Naive B cell (primary cell): ENCODE measurements around the gene AP5S1. TPM values are rescaled to one million over a fixed set of nuclear protein-coding genes. Genes with fewer than 3 reads are reported as not detected.

ENCODE experiments used
- ATAC-seq, 2 donors: fragments of 150-1000 bp; cut with Tn5 transposase; 2 replicates each; pipeline ENCODE4 v1.10.0; 2021; ENCODE audit warnings: low read depth in 2 of 2, mild to moderate bottlenecking in 2 of 2, moderate library complexity in 2 of 2
- DNase-seq: peaks from one replicate; pipeline ENCODE4 v3.0.0; 2022
- H3K27ac Mint-ChIP-seq, 6 donors: one replicate each; pipeline ENCODE4 v1.8.0; 2020 to 2022; ENCODE audit warnings: mild to moderate bottlenecking in 6 of 6, mixed read lengths in 6 of 6, moderate library complexity in 5 of 6, inconsistent platforms in 2 of 6
- H3K27me3 Mint-ChIP-seq, 3 donors: one replicate each; pipeline ENCODE4 v1.8.0; 2021 to 2022; ENCODE audit warnings: mixed read lengths in 3 of 3, mild to moderate bottlenecking in 1 of 3
- H3K36me3 Mint-ChIP-seq, 2 donors: one replicate each; pipeline ENCODE4 v1.8.0; 2020 to 2022; ENCODE audit warnings: mixed read lengths in 2 of 2, inconsistent platforms in 1 of 2, mild to moderate bottlenecking in 1 of 2
- H3K4me1 Mint-ChIP-seq, 3 donors: one replicate each; pipeline ENCODE4 v1.8.0; 2020 to 2022; ENCODE audit warnings: mixed read lengths in 3 of 3, inconsistent platforms in 1 of 3, mild to moderate bottlenecking in 1 of 3, moderate library complexity in 1 of 3
- H3K4me3 Mint-ChIP-seq, 8 donors: one replicate each; pipeline ENCODE4 v1.8.0; 2020 to 2022; ENCODE audit warnings: mild to moderate bottlenecking in 8 of 8, mixed read lengths in 8 of 8, moderate library complexity in 8 of 8, inconsistent platforms in 2 of 8
- H3K9me3 Mint-ChIP-seq, 7 donors: one replicate each; pipeline ENCODE4 v1.8.0; 2020 to 2022; ENCODE audit warnings: mixed read lengths in 7 of 7, mild to moderate bottlenecking in 5 of 7, inconsistent platforms in 2 of 7, moderate library complexity in 1 of 7
- polyA plus RNA-seq, 6 donors: library from polyadenylated mRNA; unstranded; fragments of 300-500 nt; fragmentation: Illumina TruSeq; gene quantifications; one replicate each; pipeline ENCODE4 v1.2.3, GENCODE V29; 2021; ENCODE audit warnings: low read depth in 6 of 6

Gene AP5S1, protein sequence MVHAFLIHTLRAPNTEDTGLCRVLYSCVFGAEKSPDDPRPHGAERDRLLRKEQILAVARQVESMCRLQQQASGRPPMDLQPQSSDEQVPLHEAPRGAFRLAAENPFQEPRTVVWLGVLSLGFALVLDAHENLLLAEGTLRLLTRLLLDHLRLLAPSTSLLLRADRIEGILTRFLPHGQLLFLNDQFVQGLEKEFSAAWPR
- polyA plus RNA-seq: 10 to 100 TPM; 11.1 to 33.6 (median 13.5) TPM

DNA sequence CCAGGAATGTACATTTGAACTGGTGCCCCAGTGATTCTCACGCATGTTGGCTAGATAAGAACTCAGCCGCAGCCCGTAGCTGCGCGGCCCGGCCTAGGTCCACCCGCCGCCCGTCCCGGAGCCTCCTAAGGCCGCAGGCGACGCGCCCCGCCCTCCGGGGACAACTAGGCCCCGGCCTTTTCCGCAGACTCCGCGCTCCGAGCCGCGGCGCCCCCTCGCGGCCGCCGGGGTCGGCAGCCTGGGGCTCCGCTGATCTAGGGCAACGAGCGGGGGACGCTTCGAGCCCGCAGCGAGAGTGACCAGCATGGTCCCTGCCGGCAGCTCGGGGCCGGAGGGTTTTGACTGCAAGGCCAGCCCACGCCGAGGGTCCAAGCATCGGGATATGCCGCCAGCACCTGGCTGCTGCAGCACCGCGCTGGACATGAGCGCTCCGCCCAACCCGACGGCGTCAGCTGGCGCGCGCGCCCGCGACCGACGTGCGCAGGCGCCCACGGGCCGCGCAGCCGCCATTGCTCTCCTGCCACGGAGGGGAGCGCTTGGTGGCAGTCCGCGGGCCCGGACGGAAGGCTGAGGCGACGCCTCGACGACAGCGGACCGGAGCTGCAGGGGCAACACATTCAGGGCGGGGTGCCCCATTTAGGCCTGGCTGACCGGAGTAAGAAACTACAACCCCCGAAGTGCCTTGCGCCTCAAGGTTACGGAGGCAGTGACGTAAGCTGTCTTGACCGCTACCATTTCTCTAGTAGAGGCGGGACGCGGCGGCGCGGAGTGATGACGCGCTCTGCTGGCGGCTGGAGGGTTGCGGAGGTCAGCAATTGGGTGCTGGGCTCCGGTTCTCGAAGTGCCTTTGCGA lies at the start of gene AP5S1:
Gene AP5S1 (plus strand): TSS at position 500 of the 853 bp plus-strand sequence. CDS start 1,571 bp downstream, outside the sequence.
- no peaks in the 10 kb centered on the region for H3K9me3 Mint-ChIP-seq
- peak within 1 kb of the TSS; percentile 86 to 96 (median 96) for H3K4me3 Mint-ChIP-seq
- H3K27ac Mint-ChIP-seq: peak within 1 kb of the TSS; percentile 96 to 99 (median 99)
- peak; percentile 82 to 84 for ATAC-seq
- peak; percentile 95 for DNase-seq
- peaks cover 8 to 30% (median 22%) of the 10 kb centered on the region in 3 donors for H3K4me1 Mint-ChIP-seq
- H3K27me3 Mint-ChIP-seq: peaks cover 0 to 7% (median 0%) of the 10 kb centered on the region in 3 donors
- no peaks in the 10 kb centered on the region for H3K36me3 Mint-ChIP-seq

DNA sequence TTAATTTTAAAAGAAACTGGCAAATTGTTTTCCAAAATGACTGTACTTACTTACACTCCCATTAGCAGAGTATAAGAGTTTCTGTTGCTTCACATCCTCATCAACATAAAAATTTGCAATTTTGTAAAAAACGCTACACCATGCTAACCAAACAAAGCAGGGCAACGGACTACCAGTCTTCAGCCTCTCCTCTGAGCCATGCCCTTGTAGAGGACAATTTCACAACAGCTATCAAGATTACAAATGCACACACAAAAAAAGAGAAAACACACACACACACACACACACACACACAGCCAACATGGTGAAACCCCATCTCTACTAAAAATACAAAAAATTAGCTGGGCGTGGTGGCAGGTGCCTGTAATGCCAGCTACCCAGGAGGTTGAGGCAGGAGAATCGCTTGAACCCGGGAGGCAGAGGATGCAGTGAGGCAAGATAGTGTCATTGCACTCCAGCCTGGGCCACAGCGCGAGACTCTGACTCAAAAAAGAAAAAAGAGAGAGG lies 48.7 kb upstream of the AP5S1 start:
- ATAC-seq: no peak
- peak overlapping the region in 2 of 8 donors; percentile 53 to 65 for H3K4me3 Mint-ChIP-seq

GRCh38 chr20:3775457-3776108 lies 44.8 kb upstream of the AP5S1 start:
- DNase-seq: no peak
- Mint-ChIP-seq H3K27ac (peak overlapping the region in 1 of 6 donors; percentile 24), H3K4me1 (peaks cover 24 to 34% (median 24%) of the 10 kb centered on the region in 3 donors), H3K36me3 (no peaks in the 10 kb centered on the region), H3K9me3 (no peaks in the 10 kb centered on the region), H3K4me3 (peak overlapping the region in 4 of 8 donors; percentile 4 to 62 (median 30)), H3K27me3 (peaks cover 0 to 8% (median 7%) of the 10 kb centered on the region in 3 donors)
- ATAC-seq: no peak

More for the DNA sequence above, 48.7 kb upstream of the AP5S1 start:
- H3K9me3 Mint-ChIP-seq: no peaks in the 10 kb centered on the region
- H3K27ac Mint-ChIP-seq: peak overlapping the region in 2 of 6 donors; percentile 60 to 81
- DNase-seq: no peak
- H3K36me3 Mint-ChIP-seq: no peaks in the 10 kb centered on the region
- no peaks in the 10 kb centered on the region for H3K27me3 Mint-ChIP-seq
- peaks cover 14 to 15% (median 15%) of the 10 kb centered on the region in 3 donors for H3K4me1 Mint-ChIP-seq

- Mint-ChIP-seq H3K36me3 (no peaks in the 10 kb centered on the region), H3K9me3 (no peaks in the 10 kb centered on the region), H3K4me3 (peak overlapping the region; percentile 83 to 94 (median 89)), H3K27me3 (peaks cover 0 to 8% (median 7%) of the 10 kb centered on the region in 3 donors), H3K4me1 (peaks cover 38 to 52% (median 39%) of the 10 kb centered on the region in 3 donors), H3K27ac (peak overlapping the region in 3 of 6 donors; percentile 29 to 56 (median 53))
- peak; percentile 71 to 75 for ATAC-seq
- DNase-seq: peak; percentile 34
Observed at GRCh38 chr20:3777381-3777715, 43.0 kb upstream of the AP5S1 start.

GRCh38 chr20:3777716-3778629 lies 42.4 kb upstream of the AP5S1 start:
- Mint-ChIP-seq H3K27me3 (peaks cover 0 to 8% (median 7%) of the 10 kb centered on the region in 3 donors), H3K4me1 (peaks cover 38 to 52% (median 43%) of the 10 kb centered on the region in 3 donors), H3K27ac (peak overlapping the region in 3 of 6 donors; percentile 38 to 56 (median 53)), H3K36me3 (no peaks in the 10 kb centered on the region), H3K9me3 (no peaks in the 10 kb centered on the region), H3K4me3 (peak overlapping the region; percentile 83 to 94 (median 89))
- DNase-seq (peak; percentile 38), ATAC-seq (peak; percentile 69 to 70)

DNA sequence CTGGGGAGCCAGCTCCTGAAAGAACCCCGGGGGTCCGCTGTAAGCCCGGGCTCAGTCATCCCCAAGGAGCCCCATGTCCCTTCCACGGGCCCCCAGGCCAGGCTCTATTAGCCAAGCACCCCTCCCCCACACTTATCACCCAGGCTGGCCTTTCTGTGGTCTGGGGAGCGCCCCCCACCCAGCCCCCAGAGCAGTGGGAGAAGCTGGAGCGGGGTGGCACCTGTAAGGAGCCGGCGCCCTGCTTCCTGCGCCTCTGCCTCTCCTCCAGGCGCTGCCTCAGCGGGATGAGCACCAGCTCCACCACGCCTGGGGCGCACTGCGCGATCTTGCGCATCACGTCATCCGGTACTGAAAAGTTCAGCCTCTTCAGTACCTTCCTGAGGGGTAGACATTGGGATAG lies 41.4 kb upstream of the AP5S1 start:
- Mint-ChIP-seq H3K27ac (peak overlapping the region in 1 of 6 donors; percentile 60), H3K4me1 (peaks cover 43 to 60% (median 50%) of the 10 kb centered on the region in 3 donors), H3K36me3 (no peaks in the 10 kb centered on the region), H3K9me3 (no peaks in the 10 kb centered on the region), H3K27me3 (peaks cover 0 to 8% (median 7%) of the 10 kb centered on the region in 3 donors), H3K4me3 (peak overlapping the region in 7 of 8 donors; percentile 36 to 93 (median 86))
- ATAC-seq (no peak), DNase-seq (no peak)

DNA sequence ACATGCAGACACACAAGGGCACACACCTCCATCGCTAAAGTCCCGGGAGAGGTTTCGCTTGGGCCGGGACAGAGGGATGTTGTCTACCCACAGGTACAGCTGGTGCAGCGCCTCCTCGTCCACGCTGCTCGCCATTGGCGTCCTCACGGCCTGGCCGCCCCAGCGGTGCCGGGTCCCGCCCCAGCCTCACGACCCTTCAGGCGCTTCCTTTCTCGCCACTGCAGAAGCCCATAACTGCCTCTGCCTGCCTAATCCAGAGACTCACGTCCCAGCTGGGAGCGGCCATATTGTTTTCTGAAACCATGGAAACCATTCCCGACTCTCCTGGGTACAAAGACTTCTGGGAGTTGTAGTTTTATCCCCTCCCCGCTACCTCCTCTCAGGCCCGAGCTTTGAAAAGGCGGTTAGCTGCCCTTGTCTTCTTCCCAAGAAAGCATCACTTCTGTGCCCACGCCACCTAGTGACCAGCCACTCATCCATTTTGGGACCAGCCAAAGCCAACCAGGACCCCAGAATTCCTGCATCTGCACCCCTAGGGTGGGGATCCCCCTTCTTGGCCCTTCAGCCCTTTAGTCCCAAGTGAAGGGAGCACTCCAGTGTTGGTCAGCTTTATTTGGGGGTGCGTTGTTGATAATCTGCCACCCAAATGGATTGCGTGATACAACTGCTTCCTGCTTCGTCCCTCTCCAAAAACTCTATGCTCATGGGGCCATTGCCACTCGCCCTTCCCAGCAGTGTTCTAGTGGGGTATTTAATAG lies 39.0 kb upstream of the AP5S1 start, which contains the start of gene SPEF1:
Gene SPEF1 (minus strand): TSS at position 296 of the 758 bp plus-strand sequence. CDS start 161 bp downstream, at position 135.
- DNase-seq (peak; percentile 47), ATAC-seq (peak; percentile 32 to 45)
- H3K9me3 Mint-ChIP-seq: no peaks in the 10 kb centered on the region
- H3K4me3 Mint-ChIP-seq: peak within 1 kb of the TSS; percentile 57 to 87 (median 72)
- H3K36me3 Mint-ChIP-seq: no peaks in the 10 kb centered on the region
- peaks cover 0 to 8% (median 7%) of the 10 kb centered on the region in 3 donors for H3K27me3 Mint-ChIP-seq
- peak within 1 kb of the TSS; percentile 21 to 74 (median 52) for H3K27ac Mint-ChIP-seq
- H3K4me1 Mint-ChIP-seq: peaks cover 51 to 70% (median 61%) of the 10 kb centered on the region in 3 donors

DNA sequence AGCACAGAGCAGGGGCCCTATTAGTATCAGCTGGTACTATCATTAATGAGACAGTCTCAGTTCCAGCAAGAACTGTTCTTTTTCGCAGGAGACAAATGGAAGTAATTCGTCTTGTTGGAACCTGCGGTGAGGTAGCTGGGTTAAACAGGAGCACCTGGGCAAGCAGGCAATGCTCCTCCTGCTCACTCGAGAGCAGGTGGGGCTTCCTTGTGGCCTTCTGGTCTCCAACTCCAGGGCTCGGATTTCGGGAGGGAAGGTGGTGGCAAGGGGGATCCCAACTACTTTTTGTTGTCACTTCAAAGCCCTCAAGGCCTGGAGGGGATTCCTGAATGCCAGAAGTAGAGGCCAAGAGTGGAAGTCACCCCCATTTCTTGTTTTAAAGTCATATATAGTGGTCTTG lies 37.8 kb upstream of the AP5S1 start:
- peak overlapping the region in 3 of 8 donors; percentile 19 to 55 (median 35) for H3K4me3 Mint-ChIP-seq
- DNase-seq: no peak

GRCh38 chr20:3783068-3783489 lies 37.3 kb upstream of the AP5S1 start:
- DNase-seq (no peak), ATAC-seq (no peak)
- H3K27ac Mint-ChIP-seq: peak overlapping the region in 1 of 6 donors; percentile 19
- peaks cover 0 to 8% (median 7%) of the 10 kb centered on the region in 3 donors for H3K27me3 Mint-ChIP-seq
- H3K36me3 Mint-ChIP-seq: no peaks in the 10 kb centered on the region
- no peaks in the 10 kb centered on the region for H3K9me3 Mint-ChIP-seq
- peaks cover 45 to 65% (median 64%) of the 10 kb centered on the region in 3 donors for H3K4me1 Mint-ChIP-seq
- H3K4me3 Mint-ChIP-seq: peak overlapping the region in 4 of 8 donors; percentile 47 to 74 (median 59)

More for the DNA sequence above, 37.8 kb upstream of the AP5S1 start:
- H3K36me3 Mint-ChIP-seq: no peaks in the 10 kb centered on the region
- H3K4me1 Mint-ChIP-seq: peaks cover 45 to 64% (median 60%) of the 10 kb centered on the region in 3 donors
- peaks cover 0 to 8% (median 7%) of the 10 kb centered on the region in 3 donors for H3K27me3 Mint-ChIP-seq
- H3K9me3 Mint-ChIP-seq: no peaks in the 10 kb centered on the region
- peak overlapping the region in 3 of 6 donors; percentile 21 to 51 (median 44) for H3K27ac Mint-ChIP-seq
- no peak for ATAC-seq

GRCh38 chr20:3783511-3784195 lies 36.7 kb upstream of the AP5S1 start:
- DNase-seq (no peak), ATAC-seq (no peak)
- peak overlapping the region in 5 of 8 donors; percentile 2 to 74 (median 49) for H3K4me3 Mint-ChIP-seq
- H3K9me3 Mint-ChIP-seq: no peaks in the 10 kb centered on the region
- peaks cover 47 to 63% (median 62%) of the 10 kb centered on the region in 3 donors for H3K4me1 Mint-ChIP-seq
- H3K36me3 Mint-ChIP-seq: no peaks in the 10 kb centered on the region
- no peak overlapping the region for H3K27ac Mint-ChIP-seq
- H3K27me3 Mint-ChIP-seq: peaks cover 0 to 7% (median 5%) of the 10 kb centered on the region in 3 donors
